OCI-LY7 (cell line): ENCODE measurements around the gene C20orf202.

Source experiments
- EZH2phosphoT487 ChIP-seq: fragments of 200-600 bp; sonication (generic); IDR thresholded peaks from 2 replicates; pipeline ENCODE4 v1.6.1; 2018; ENCODE audit warnings: low read depth, borderline replicate concordance, mild to moderate bottlenecking, mixed run types, antibody characterized with exemption, low read length, moderate library complexity, mixed read lengths
- TF ChIP-seq, protein P1 (sequence below): fragments of 200-600 bp; sonication (generic); conservative IDR thresholded peaks from 2 replicates; pipeline ENCODE4 v1.5.1; 2014; ENCODE audit warnings: mild to moderate bottlenecking, antibody characterized with exemption, low read length, moderate library complexity, mixed read lengths

DNA sequence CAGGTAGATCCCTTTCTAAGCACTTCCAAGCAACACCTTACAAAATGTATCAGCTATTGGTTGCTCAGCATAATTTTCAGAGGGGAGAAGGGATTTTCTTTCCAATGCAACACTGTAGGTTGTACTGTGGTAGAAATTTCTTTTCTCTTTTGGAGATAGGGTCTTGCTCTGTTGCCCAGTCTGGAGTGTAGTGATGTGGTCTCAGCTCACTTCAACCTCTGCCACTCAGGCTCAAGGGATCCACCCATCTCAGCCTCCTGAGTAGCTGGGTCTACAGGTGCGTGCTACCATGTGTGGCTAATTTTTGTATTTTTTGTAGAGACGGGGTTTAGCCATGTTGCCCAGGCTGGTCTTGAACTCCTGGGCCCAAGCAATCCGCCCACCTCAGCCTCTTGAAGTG, 38.8 kb downstream of the C20orf202 start:
- TF ChIP-seq, protein P1, sequence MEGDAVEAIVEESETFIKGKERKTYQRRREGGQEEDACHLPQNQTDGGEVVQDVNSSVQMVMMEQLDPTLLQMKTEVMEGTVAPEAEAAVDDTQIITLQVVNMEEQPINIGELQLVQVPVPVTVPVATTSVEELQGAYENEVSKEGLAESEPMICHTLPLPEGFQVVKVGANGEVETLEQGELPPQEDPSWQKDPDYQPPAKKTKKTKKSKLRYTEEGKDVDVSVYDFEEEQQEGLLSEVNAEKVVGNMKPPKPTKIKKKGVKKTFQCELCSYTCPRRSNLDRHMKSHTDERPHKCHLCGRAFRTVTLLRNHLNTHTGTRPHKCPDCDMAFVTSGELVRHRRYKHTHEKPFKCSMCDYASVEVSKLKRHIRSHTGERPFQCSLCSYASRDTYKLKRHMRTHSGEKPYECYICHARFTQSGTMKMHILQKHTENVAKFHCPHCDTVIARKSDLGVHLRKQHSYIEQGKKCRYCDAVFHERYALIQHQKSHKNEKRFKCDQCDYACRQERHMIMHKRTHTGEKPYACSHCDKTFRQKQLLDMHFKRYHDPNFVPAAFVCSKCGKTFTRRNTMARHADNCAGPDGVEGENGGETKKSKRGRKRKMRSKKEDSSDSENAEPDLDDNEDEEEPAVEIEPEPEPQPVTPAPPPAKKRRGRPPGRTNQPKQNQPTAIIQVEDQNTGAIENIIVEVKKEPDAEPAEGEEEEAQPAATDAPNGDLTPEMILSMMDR = no peak
- no peak for TF ChIP-seq EZH2phosphoT487
